GM18868 (cell line): Measurements from ENCODE around the gene MED6.

Experiments used
- ATAC-seq: cut with Tn5 transposase; IDR thresholded peaks from one replicate; pipeline ENCODE4 v1.9.1; 2021; ENCODE audit warnings: mild to moderate bottlenecking, moderate library complexity; ENCODE audit not compliant: unreplicated experiment

The MED6 gene, protein sequence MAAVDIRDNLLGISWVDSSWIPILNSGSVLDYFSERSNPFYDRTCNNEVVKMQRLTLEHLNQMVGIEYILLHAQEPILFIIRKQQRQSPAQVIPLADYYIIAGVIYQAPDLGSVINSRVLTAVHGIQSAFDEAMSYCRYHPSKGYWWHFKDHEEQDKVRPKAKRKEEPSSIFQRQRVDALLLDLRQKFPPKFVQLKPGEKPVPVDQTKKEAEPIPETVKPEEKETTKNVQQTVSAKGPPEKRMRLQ

DNA sequence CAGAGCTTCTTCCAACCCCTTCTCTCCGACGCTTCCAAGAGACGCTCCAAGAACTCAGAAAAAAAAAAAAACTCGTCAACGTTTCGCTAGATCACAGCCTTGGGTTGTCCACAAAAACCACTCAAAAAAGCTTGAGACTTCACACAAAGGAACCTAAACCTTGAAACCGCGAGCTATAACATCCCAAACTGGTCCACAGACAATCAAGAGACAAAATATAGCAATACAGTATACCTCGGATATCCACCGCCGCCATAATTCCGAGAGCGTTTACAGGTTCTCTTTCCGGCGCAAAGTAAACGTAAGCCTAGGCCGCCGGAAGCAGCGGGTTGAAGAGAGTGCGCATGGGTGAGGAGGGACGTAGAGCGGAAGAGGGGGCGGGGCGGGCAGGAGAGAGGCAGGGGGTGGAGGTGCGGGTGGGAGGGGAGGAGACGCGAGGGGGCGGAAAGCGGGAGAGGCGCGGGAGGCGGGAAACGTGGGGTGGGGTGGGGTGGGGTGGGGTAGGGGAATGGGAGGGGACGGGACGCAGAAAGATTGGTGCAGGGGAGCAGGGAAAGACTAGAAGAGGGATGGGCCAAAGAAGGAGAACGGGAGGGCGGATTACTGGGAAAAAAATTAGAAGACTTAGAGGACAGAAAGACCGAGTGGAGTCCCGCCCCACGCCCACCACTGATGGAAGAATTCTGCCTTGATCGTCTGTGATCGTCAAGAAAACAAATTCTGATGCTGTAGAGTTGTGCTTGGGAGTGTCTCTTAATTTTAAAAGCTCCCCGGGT, at the start of gene MED6:
MED6 (minus strand) TSS at position 274 of the 776 bp plus-strand sequence; CDS start at position 256, 18 bp downstream.
- ATAC-seq = peak; percentile 93

DNA sequence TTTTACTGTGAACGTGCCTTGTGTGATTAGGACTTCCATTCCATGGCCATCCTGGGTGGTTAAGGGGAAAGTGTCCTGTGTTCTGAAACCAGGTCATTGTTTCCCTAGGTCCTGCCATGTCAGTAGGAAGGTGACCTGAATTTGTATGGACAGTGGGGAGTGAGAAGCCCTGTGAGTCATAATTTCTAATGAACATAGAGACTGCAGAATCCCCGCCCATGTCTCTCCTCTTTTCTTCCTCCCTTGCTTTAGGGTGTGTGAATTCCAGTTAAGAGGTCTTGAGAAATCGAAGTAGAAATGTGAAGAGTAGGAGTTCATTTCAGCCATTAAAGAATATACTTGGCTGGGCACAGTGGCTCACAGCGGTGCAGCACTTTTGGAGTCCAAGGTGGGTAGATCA, 49.3 kb upstream of the MED6 start:
- ATAC-seq = no peak

DNA sequence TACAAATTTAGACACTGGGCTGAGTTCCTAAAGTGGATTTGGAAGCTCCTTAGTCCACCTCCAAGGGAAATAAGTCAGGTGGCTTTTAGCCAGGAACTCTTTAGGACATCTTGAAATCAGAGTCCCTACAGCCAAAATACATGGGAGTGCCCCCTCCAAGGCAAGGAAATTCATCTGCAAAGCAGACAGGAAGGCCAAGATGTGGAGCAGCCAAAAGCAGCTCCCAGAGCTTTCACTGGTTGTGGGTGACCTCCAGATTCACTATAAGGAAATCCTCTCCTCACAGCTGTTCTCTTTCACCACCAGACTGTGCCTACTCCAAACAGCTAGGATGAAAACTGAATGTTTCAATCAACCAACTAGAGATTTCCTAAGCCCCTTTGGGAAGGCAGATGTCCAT, 47.9 kb upstream of the MED6 start:
- no peak for ATAC-seq

DNA sequence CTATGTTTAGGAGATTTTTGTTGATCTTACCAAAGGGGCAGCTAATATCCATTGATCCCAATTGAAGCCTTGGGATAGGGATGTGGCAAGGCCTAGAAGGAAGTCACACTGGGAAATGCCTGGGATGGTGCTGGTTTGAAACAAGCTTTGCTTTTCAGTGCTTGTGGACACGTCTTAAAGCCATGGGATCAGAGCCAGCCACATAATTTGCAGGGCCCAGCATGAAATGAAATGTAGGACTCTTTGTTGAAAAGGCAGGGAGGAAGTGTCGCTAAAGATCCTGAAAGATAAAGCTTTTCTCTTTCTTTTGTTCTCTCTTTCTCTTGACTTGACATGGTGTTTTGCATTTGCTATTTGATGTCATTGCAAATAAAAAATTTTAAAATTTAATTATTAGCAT, 46.2 kb upstream of the MED6 start:
- no peak for ATAC-seq

DNA sequence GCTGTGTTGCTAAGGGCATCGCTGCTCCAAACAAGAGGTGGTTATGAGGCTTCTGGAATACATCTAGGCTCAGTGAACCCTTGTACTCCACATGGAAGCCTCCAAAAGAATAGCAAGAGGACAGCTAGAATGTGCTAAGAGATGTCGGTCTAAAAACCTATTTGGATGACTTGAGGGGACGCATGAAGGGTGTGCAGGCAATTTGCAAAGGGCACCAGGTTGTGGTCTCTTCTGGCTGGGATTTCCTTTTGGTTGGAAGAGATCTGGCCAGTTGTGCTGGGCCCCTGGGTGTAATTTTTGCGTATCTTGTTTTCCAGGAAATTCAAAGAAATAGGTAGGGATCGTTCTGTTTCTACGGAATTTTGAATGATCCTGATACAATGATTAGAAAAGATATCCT, 45.4 kb upstream of the MED6 start:
- no peak for ATAC-seq

DNA sequence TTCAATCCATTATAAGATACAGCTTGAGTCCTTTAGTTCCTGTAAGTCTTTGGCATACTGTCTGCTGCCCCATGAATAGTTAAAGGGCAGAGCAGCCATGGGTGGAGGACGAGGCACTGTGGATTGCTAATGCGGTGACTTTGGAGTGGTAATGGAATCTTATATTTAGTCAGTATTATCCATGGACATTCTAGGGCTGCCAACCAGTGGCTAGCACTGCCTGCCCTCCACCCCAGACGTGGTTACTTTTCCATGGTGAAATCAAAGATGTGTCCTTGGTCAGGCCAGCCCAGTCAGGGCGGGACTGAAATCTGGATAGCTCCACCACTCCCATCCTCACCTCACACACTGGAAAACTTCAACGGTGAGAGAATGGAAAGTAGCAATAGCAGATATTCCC, 43.5 kb upstream of the MED6 start:
- no peak for ATAC-seq

DNA sequence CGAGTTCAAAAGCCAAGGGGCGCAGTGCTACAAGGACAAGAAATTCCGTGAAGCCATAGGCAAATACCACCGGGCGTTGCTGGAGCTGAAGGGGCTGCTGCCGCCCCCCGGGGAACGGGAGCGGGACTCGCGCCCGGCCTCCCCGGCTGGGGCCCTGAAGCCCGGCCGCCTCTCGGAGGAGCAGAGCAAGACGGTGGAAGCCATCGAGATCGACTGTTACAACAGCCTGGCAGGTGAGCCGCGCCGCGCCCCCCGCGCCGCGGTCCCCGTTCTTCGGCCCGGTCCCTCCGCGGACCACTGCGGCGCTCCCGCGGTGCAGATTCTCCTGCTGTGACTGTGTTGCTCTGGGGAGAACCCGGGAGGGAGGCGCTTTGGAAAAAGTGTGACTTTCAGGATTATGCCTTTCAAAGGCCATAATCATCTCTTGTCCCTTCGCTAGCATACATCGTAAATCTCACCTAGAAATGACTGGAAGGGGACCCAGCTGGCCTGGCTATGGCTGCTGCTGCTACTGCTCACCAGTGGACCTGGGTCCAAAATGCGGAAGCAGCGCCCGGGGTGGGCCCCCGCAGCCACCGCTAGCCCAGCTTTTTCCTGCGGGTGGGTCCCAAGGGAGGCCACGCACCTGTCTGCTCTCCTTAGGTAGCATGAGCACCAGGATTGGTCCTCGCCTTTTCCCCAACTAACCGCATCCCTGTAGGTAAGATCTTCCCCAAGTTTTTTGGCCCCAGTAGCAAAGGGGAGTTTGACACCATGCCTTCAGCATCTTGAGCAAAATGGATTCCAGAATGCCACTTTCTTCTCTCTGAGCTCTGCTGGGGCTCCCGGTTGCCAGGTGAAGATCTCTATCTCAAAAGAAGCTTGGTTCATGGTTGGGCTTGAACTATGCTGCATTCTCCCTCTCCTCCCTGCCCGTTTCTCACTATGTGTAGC, 42.1 kb upstream of the MED6 start:
- ATAC-seq = no peak

DNA sequence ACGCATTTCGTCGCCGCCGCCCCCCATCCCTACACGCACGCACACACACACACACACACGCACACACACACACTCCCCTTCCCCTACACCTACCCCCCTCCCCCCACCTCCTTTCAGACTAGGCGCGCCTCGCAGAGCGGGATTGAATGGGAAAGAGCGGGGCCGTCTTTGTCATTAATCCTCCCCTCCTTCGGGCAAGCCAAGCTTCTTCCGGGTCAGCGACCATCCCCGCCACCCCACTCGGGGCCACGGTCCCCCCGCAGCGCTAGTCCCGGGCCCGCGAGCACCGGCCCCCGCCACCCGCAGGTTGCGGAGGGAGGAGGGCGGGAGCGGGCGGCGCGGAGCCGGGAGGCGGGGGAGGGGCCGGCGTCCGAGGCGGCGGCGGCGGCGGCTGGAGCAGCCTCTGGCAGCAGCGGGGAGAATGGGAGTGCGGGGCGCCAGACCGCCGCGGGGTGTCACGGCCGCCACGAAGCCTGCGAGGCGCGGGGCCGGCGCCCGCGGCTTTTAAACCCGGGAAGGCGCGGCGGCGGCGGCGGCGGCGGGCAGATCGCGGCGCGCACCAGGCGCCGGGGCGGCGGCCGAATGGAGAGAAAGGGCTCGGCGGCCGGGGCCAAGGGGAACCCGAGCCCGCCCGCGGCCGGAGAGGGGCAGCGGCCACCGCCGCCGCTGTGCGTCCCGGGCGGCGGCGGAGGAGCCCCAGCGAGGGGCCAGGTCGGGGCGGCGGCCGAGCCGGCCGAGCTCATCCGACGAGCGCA, 41.3 kb upstream of the MED6 start, which contains the start of gene TTC9:
TTC9 (plus strand) TSS at position 369 of the 755 bp plus-strand sequence; CDS start at position 583, 214 bp downstream.
- ATAC-seq = no peak

DNA sequence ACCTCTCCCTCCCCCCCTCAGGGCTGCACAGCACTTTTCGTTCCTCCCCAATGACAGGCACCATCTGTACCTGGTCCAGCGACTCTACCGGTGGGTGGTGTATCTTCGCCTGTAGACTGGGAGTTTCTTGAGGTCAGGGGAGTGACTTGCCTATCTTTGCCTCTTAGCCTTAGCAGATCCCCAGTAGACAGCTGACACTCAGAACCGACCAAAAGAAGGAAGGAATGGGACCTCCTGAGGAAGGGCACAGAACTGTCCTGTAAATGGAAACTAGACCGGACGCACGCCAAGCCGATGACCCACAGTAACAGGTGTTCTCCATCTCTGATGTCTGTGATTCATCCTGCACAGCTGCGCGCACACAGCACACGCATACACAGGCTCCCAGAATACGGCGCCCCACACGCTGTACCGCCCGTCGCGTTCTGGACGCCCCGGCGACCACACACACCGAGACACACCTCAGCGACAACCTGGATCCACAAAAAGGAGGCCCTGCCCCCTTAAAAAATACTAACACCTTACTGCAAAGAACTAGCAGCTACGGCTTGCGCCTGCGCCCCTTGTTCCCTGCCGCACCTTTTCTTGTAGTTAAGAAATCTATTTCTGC, 40.6 kb upstream of the MED6 start:
- peak; percentile 60 for ATAC-seq

DNA sequence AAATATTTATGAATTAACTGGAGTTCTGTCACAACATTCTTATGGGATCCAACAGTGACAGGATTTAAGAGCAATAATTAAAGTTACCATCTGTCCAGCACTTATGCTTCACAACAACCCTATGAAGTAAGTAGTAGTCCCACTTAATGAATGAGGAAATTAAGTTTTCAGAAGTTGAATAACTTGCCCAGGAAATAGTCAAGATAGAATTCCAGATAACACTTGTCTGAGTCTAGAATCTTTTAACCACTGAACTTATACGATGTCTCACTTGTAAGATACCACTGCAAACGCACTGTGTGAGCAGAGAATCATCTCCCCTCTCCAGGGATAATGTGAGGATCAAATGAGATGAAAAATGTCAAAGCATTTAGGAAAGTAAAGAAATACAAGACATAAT, 38.0 kb upstream of the MED6 start:
- no peak for ATAC-seq

DNA sequence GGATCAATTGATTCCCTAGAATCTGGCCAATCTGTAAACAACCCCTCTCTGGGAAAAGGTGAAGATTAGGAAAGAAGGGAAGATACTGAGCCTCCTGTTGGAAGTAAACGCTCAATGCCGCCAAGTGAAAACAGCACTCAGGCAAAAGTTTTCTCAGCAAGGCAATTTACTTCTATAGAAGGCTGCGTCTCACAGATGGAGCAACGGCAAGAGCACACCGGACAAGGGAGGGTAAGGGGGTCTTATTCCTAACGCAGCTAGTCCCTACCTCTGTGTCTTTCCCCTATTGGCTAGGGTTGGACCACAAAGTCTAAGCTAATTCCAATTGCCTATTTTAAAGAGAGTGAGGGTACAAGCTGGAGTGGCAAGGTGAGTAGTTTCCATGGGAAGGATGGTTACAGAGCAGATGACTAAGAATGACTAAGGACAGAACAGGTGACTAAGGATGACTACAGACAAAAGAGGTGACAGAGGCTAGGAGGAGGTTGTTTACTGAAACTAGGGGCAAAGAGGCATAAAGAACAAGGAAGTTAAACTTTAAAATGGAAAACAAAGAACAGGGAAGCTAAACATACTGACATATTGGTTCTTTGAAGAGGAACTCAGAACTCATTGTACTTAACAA, 35.6 kb upstream of the MED6 start:
- no peak for ATAC-seq

DNA sequence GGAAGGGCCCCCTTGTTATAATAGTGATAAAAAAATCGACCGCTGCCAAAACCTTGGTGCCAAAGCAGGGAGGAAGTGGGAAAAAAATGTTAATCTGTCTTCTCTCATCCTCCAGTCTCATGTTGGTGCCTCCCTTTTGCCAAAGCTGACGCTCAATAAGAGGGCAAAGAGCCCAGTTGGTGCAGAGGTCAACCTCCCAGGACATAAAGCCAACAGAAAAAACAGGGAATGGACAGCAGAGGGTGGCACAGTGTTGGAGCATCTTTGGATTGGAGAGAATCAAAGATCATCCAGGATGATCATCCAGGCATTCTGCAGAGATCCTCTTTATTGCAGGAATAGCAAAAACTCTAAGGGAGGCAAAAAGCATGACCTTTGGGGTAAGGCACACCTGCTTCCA, 31.5 kb upstream of the MED6 start:
- no peak for ATAC-seq

DNA sequence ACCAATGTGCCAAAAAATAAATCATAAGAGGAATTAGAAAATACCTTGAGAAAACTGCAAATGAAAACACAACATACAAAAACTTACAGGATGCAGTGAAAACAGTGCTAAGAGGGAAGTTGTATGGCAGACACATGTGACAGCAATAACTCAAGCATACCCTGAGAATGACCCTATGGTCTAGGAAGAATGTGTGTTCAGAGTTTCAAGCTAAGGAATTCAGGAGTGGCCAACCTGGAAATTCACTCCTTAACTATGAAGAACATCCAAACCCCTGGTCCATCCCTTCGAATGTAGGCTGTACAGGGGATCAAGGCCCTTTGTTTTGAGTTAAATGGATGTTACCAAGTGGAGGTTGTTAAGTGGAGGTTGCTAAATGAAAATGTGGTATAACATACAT, 24.5 kb upstream of the MED6 start:
- ATAC-seq = no peak

DNA sequence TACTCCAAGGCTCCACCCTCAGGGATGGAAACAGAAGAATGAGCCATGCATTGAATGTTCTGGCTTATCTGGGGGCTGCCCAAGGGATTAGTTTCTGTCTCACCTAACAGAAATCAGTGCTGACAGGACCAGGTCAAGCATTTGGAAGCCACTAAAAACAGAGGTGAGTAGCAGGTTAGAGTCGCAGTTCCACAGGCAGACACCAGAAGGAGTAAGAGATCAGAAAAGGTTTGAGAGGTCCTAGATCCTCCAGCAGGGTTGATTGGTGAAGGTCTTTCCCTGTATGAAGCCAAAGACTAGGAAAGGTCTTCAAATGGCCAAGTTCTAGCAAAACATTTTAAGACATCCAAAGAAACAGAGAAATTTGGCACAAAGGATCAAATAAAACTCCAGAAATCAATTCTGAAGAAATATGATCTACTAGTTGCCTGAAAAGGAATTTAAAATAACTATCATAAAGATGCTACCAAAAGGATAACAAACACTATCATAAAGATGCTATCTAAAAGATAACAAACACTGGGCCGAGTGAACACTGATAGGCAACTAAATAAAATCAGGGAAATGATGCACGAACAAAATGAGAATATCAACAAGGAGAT, 21.8 kb upstream of the MED6 start:
- ATAC-seq = no peak

DNA sequence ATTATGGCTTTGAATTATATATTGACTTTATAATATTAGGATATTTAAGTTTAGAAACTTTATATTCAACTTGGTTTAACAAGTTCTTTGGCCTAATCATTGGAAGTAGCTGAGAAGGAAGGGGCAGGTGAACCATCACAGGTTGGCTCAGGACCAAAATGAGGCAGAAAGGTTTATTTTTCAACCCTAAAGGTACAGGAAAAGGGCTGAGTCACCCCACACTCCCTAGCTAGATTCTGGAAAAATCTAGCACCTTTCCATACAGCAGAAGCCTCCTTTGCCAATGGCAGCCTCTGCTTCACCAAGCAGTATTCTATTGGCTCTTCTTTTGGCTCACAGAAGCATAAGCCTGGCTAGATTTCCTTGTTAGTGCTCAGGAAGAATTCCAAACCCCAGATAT, 19.3 kb upstream of the MED6 start:
- no peak for ATAC-seq

DNA sequence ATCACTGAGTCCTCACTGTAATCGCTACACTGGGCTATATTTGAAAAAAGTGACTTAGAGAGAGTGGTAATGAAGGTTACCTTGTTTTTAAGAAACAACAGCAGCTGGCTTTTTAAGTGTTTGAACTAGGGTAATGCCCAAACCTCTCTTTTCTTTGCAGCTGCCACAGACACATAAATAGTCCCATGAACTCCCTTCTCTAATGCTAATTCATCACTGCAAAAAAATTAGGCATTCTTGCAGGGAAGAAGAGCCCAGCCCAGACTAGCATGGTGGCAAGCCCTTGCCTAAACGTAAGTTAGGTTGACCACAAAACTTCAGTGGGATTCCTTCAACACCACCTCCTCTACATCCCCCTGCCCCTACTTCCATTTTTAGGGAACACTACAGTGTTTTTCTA, 17.9 kb upstream of the MED6 start:
- ATAC-seq = no peak

DNA sequence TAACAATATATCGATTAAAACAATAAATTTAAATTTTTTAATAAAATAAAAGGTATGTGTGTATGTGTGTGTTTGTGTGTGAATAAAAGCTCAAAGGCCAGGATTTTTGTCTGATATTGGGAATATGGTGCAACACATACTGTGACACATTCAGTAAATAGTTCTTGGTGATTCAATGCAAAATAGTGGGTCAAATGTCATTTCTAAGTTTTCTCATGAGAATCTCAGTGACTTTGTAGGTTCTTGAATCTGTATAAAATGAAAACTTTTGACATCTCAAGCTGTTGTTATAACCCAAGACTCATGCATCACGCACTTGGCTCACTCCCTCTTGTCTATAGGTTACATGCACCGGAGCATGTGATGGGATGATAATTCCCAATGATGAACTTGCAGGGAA, 16.2 kb upstream of the MED6 start:
- ATAC-seq = no peak

DNA sequence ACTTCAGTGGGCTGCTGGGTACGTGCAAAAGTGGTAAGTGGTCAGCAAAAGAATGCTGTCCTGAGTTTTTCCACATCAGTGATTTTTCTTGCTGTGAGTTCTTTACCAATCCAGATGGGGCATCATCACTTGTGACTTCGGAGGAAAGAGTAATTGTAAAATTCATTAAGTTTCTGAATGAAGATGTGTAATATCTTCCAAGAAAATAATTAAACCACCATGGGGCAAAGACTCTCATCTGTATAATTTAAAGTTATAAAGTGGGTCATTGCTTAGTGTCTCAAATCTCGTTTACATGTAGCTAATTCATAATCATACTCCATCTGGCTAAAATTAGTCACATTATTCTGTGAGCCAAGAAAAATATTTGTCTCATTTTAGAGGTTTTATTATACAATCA, 10.8 kb upstream of the MED6 start:
- ATAC-seq = no peak

DNA sequence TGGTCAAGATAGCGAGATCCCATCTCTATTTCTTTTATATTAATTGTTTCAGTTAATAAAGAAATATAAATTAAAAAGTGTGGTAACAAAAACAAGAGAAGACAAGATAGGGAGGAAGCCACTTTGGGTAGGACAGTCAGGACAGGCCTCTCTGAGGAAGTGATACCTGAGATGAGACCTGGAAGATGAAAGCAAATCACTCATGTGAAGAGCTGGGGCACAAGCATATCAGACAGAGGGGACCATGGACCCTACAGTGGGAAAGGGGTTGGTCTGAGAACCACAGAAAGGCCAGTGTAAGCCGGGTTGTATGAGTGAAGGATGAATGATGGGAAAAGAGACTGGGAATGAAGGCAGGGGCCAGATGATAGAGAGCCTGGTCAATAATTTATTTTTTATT, 1.8 kb upstream of the MED6 start:
- peak; percentile 67 for ATAC-seq
